Measurements from ENCODE around the gene CLDN10.

GRCh38 chr13:95564091-95564490 lies 11.6 kb downstream of the CLDN10 start:
- TF ChIP-seq, protein P1, sequence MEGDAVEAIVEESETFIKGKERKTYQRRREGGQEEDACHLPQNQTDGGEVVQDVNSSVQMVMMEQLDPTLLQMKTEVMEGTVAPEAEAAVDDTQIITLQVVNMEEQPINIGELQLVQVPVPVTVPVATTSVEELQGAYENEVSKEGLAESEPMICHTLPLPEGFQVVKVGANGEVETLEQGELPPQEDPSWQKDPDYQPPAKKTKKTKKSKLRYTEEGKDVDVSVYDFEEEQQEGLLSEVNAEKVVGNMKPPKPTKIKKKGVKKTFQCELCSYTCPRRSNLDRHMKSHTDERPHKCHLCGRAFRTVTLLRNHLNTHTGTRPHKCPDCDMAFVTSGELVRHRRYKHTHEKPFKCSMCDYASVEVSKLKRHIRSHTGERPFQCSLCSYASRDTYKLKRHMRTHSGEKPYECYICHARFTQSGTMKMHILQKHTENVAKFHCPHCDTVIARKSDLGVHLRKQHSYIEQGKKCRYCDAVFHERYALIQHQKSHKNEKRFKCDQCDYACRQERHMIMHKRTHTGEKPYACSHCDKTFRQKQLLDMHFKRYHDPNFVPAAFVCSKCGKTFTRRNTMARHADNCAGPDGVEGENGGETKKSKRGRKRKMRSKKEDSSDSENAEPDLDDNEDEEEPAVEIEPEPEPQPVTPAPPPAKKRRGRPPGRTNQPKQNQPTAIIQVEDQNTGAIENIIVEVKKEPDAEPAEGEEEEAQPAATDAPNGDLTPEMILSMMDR (conservative IDR thresholded peaks at IDR 0.05), result no peak
- no peak for TF ChIP-seq EZH2 (IDR thresholded peaks at IDR 0.05; ENCODE audit: low read depth)
